ENCODE results near the gene JAML. TPM values are rescaled to one million over a fixed set of nuclear protein-coding genes. Genes with fewer than 3 reads are reported as not detected.

Gene JAML
- total and polyA plus RNA-seq, 2 of the 4 experiments (the other 2 are of a cell fraction): not detected

- no peak overlapping the region for H2BK120ac ChIP-seq (ENCODE audit: low read depth, low read length)
- no CpG with 5 or more reads among the region's 1 CpG for WGBS, 2 experiments (ENCODE audit: extremely low coverage in 2 of 2, insufficient read length in 1 of 2)
- H3K27me3 ChIP-seq (ENCODE audit: control insufficient read depth, insufficient read depth, low read length): peaks cover 83% of the 10 kb centered on the region
- intact Hi-C loops (cut with micrococcal nuclease): no loop called here
- H2AFZ ChIP-seq (replicated peaks; ENCODE audit: low read length, poor library complexity): no peak overlapping the region
- ATAC-seq (ENCODE audit: low read depth) (no peak), DNase-seq (no peak)
- H2AK9ac ChIP-seq (replicated peaks; ENCODE audit: low read depth, low read length, poor library complexity): no peak overlapping the region
- H3K79me1 ChIP-seq (ENCODE audit: low read depth in 1 of 2, low read length in 2 of 2): no peaks in the 10 kb centered on the region
- no peak overlapping the region for H4K91ac ChIP-seq (ENCODE audit: insufficient read depth, low read depth, low read length)
- dilution Hi-C loops (cut with HindIII; ENCODE audit: low sequenced_read_pairs, unreplicated experiment): no loop called here
- no peak overlapping the region for H3K18ac ChIP-seq (ENCODE audit: low read depth, low read length)
- H3K23ac ChIP-seq (ENCODE audit: low read depth, low read length): no peak overlapping the region
- no peaks in the 10 kb centered on the region for H3K36me3 ChIP-seq (ENCODE audit: control insufficient read depth, insufficient read depth, low read length)
- H3K9me3 ChIP-seq (ENCODE audit: control insufficient read depth, insufficient read depth, low read length): no peaks in the 10 kb centered on the region
- H2BK20ac ChIP-seq (ENCODE audit: low read depth, low read length): no peak overlapping the region
- H2AK5ac ChIP-seq (ENCODE audit: low read depth, low read length): no peak overlapping the region
- no peaks in the 10 kb centered on the region for H4K20me1 ChIP-seq (ENCODE audit: insufficient read depth, low read length)
- no peak overlapping the region for H4K8ac ChIP-seq (ENCODE audit: low read depth in 2 of 2, low read length in 2 of 2)
- no peak overlapping the region for H3K4ac ChIP-seq (ENCODE audit: low read depth, low read length)
- POLR2A ChIA-PET (ENCODE audit: unreplicated experiment): no interaction called here
- no peak overlapping the region for H3K14ac ChIP-seq (replicated peaks; ENCODE audit: low read depth, low read length)
- no peak overlapping the region for H2BK15ac ChIP-seq (ENCODE audit: low read depth, low read length)
- H3K56ac ChIP-seq (ENCODE audit: extremely low read depth, insufficient read depth, low read length): no peak overlapping the region
- no peak overlapping the region for H3K27ac ChIP-seq (ENCODE audit: insufficient read depth, low read length)
- no peak overlapping the region for H3K9ac ChIP-seq (ENCODE audit: low read depth, low read length)
- H3K9me1 ChIP-seq (ENCODE audit: insufficient read depth, low read length): no peaks in the 10 kb centered on the region
- TF ChIP-seq USF2 (IDR thresholded peaks at IDR 0.05; ENCODE audit: low read depth, low read length) (no peak), CEBPB (IDR thresholded peaks at IDR 0.05; ENCODE audit: low read depth, low read length) (no peak), MXI1 (IDR thresholded peaks at IDR 0.05; ENCODE audit: borderline replicate concordance, low read depth, low read length) (no peak), SMC3 (IDR thresholded peaks at IDR 0.05; ENCODE audit: low read depth, low read length) (no peak), RFX5 (IDR thresholded peaks at IDR 0.05; ENCODE audit: low read depth, low read length) (no peak), FOS (IDR thresholded peaks at IDR 0.05; ENCODE audit: low read depth, low read length) (no peak), MAFK (IDR thresholded peaks at IDR 0.05; ENCODE audit: low read depth, low read length) (no peak), MAZ (IDR thresholded peaks at IDR 0.05; ENCODE audit: borderline replicate concordance, low read depth, low read length) (no peak), ELK1 (IDR thresholded peaks at IDR 0.05; ENCODE audit: borderline replicate concordance, low read depth, low read length) (no peak), NFE2L2 (IDR thresholded peaks at IDR 0.05; ENCODE audit: low read depth, low read length) (no peak)
- no peaks in the 10 kb centered on the region; the same call in 1 of the 2 replicates for H3K4me1 ChIP-seq (ENCODE audit: control insufficient read depth, insufficient read depth, low read length)
- BruUV-seq (replicated peaks): no TSS peak
- no peak overlapping the region for H4K5ac ChIP-seq (ENCODE audit: low read depth, low read length)
- CTCF ChIA-PET: interaction anchor here (0.6 kb wide), 1 partner anchor 13 kb away, joined by 3 read pairs; no protein-coding TSS in a partner anchor
- no peak overlapping the region for H3K4me3 ChIP-seq (ENCODE audit: insufficient read depth, low read depth, low read length)
- in situ Hi-C loops (cut with MboI; ENCODE audit: low sequenced_read_pairs): no loop called here
- H3K4me2 ChIP-seq (ENCODE audit: low read depth, low read length): no peak overlapping the region
- H2BK5ac ChIP-seq (ENCODE audit: low read depth, low read length, poor library complexity, severe bottlenecking): no peak overlapping the region
Observed at GRCh38 chr11:118154641-118155040, 70.2 kb downstream of the JAML start.
